Mesothelial cell of epicardium (in vitro differentiated cells): Measurements from ENCODE around the gene SNX1. TPM values are rescaled to one million over a fixed set of nuclear protein-coding genes. Genes with fewer than 3 reads are reported as not detected.
"Not testable (repeated sequence)": the region's sequence is repeated elsewhere in the genome, so short reads cannot be mapped to it uniquely, and the experiment has no call there.

Experiments used
- DNase-seq, 2 experiments: peaks; one replicate each; pipeline ENCODE4 v3.0.0; 2021; ENCODE audit warnings: low spot score in 2 of 2; ENCODE audit not compliant: unreplicated experiment in 2 of 2
- H3K27ac Mint-ChIP-seq: 2 replicates; pipeline ENCODE4 v1.8.0; 2021; ENCODE audit warnings: mixed read lengths
- H3K27me3 Mint-ChIP-seq: 2 replicates; pipeline ENCODE4 v1.8.0; 2021; ENCODE audit warnings: low read depth, mixed read lengths
- H3K36me3 Mint-ChIP-seq: 2 replicates; pipeline ENCODE4 v1.8.0; 2021; ENCODE audit warnings: mixed read lengths
- H3K4me1 Mint-ChIP-seq: 2 replicates; pipeline ENCODE4 v1.8.0; 2021; ENCODE audit warnings: mixed read lengths
- H3K4me3 Mint-ChIP-seq: 2 replicates; pipeline ENCODE4 v1.8.0; 2021; ENCODE audit warnings: mild to moderate bottlenecking, moderate library complexity, mixed read lengths
- H3K9me3 Mint-ChIP-seq: 2 replicates; pipeline ENCODE4 v1.8.0; 2021; ENCODE audit warnings: mixed read lengths
- total RNA-seq: library from RNA; stranded (reverse); gene quantifications from 3 replicates; pipeline ENCODE4 v1.2.1, GENCODE V29; 2021
- TF ChIP-seq, protein P1 (sequence below): fragments of 200-600 bp; sonication (generic); IDR thresholded peaks from one replicate; pipeline ENCODE4 v1.5.0; 2021; ENCODE audit warnings: antibody characterized with exemption; ENCODE audit not compliant: unreplicated experiment

The SNX1 gene
- total RNA-seq, 1 donor from 2014 or later = 93.6 TPM

DNA sequence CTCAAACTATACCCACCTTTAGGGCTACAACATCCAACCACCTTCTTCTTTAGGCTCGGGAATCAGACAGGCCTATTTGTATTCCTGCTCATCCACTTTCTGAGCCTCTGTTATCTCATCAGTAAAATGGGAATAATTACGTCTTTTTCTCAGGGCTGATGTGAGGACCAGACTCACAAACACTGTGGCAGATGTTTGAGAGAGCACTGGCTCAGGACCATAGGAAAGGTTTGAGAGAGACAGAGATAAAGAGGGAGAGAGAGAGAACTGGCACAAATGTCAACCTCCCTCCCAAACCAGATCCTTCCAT lies 44.7 kb upstream of the SNX1 start:
- TF ChIP-seq, protein P1, sequence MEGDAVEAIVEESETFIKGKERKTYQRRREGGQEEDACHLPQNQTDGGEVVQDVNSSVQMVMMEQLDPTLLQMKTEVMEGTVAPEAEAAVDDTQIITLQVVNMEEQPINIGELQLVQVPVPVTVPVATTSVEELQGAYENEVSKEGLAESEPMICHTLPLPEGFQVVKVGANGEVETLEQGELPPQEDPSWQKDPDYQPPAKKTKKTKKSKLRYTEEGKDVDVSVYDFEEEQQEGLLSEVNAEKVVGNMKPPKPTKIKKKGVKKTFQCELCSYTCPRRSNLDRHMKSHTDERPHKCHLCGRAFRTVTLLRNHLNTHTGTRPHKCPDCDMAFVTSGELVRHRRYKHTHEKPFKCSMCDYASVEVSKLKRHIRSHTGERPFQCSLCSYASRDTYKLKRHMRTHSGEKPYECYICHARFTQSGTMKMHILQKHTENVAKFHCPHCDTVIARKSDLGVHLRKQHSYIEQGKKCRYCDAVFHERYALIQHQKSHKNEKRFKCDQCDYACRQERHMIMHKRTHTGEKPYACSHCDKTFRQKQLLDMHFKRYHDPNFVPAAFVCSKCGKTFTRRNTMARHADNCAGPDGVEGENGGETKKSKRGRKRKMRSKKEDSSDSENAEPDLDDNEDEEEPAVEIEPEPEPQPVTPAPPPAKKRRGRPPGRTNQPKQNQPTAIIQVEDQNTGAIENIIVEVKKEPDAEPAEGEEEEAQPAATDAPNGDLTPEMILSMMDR = no peak
- H3K27ac Mint-ChIP-seq = no peak overlapping the region
- H3K36me3 Mint-ChIP-seq = no peaks in the 10 kb centered on the region
- H3K27me3 Mint-ChIP-seq = peaks cover 28% of the 10 kb centered on the region
- H3K4me1 Mint-ChIP-seq = peaks cover 6% of the 10 kb centered on the region
- H3K4me3 Mint-ChIP-seq = no peak overlapping the region
- DNase-seq = no peak
- H3K9me3 Mint-ChIP-seq = no peaks in the 10 kb centered on the region

GRCh38 chr15:64051407-64052259 lies 44.1 kb upstream of the SNX1 start:
- no peak overlapping the region for H3K4me3 Mint-ChIP-seq
- H3K36me3 Mint-ChIP-seq = no peaks in the 10 kb centered on the region
- peaks cover 4% of the 10 kb centered on the region for H3K4me1 Mint-ChIP-seq
- H3K27ac Mint-ChIP-seq = no peak overlapping the region
- peaks cover 26% of the 10 kb centered on the region for H3K27me3 Mint-ChIP-seq
- TF ChIP-seq, protein P1 = no peak
- DNase-seq = no peak
- no peaks in the 10 kb centered on the region for H3K9me3 Mint-ChIP-seq

DNA sequence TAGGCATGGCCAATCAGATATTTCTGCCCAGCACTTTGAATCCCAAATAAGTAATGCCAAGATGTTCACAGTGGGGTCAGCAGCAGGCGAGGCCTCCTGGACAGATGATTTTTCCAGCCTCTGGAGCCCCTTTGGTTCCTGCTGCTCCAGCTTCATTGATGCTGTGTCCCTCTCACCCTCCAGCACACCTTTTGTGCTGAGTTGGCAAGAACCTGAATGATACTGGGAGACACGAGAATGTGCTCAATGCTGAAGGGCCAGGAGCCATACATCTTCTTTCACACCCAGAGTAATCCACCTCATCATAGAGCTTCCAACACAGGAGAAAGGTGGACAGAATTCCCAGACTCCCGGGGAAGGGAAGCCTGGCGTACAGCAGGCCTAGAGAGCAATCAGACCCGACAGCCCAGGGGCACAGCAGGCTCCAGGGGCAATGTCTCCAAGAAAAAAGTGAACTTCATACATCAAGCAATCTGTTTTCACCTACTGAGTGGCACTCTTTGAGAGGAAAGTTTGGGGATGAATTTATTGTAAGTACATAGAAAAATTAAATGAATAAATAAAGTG lies 42.8 kb upstream of the SNX1 start:
- DNase-seq = no peak
- Mint-ChIP-seq H3K27ac (no peak overlapping the region), H3K9me3 (no peaks in the 10 kb centered on the region), H3K4me3 (no peak overlapping the region), H3K27me3 (peaks cover 12% of the 10 kb centered on the region), H3K4me1 (no peaks in the 10 kb centered on the region), H3K36me3 (no peaks in the 10 kb centered on the region)
- TF ChIP-seq, protein P1 = no peak

- DNase-seq, H3K27me3 Mint-ChIP-seq, H3K4me1 Mint-ChIP-seq, H3K9me3 Mint-ChIP-seq, H3K27ac Mint-ChIP-seq, H3K4me3 Mint-ChIP-seq, H3K36me3 Mint-ChIP-seq: not testable (repeated sequence)
These were observed 42.1 kb upstream of the SNX1 start for GRCh38 chr15:64053674-64054073.

GRCh38 chr15:64058279-64058678 lies 37.5 kb upstream of the SNX1 start:
- H3K36me3 Mint-ChIP-seq = no peaks in the 10 kb centered on the region
- no peaks in the 10 kb centered on the region for H3K4me1 Mint-ChIP-seq
- no peak overlapping the region for H3K4me3 Mint-ChIP-seq
- peaks cover under 1% of the 10 kb centered on the region for H3K27me3 Mint-ChIP-seq
- no peak for DNase-seq
- no peak overlapping the region for H3K27ac Mint-ChIP-seq
- H3K9me3 Mint-ChIP-seq = no peaks in the 10 kb centered on the region
- TF ChIP-seq, protein P1 = no peak

DNA sequence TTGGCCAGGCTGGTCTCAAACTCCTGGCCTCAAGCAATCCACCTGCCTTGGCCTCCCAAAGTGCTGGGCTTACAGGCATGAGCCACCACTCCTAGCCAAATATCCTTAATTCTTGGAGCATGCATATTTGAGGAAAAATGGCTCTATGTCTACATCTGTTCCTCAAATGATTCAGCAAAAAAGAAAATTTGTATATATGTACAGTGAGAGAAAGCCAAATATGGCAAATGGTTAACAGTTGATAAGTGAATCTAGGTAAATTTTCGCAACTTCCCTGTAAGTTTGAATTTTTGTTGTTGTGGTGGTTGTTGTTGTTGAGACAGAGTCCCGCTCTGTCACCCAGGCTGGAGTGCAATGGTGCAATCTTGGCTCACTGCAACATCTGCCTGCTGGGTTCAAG lies 36.7 kb upstream of the SNX1 start:
- H3K27me3 Mint-ChIP-seq, H3K36me3 Mint-ChIP-seq, H3K27ac Mint-ChIP-seq, H3K4me3 Mint-ChIP-seq, DNase-seq, H3K4me1 Mint-ChIP-seq, H3K9me3 Mint-ChIP-seq: not testable (repeated sequence)
